Iris pigment epithelial cell (primary cell): Measurements from ENCODE around the gene METTL22.

Source experiments
- DNase-seq: peaks from one replicate; pipeline ENCODE4 v3.0.0-alpha.2; 2011; ENCODE audit warnings: low read depth

Gene METTL22

DNA sequence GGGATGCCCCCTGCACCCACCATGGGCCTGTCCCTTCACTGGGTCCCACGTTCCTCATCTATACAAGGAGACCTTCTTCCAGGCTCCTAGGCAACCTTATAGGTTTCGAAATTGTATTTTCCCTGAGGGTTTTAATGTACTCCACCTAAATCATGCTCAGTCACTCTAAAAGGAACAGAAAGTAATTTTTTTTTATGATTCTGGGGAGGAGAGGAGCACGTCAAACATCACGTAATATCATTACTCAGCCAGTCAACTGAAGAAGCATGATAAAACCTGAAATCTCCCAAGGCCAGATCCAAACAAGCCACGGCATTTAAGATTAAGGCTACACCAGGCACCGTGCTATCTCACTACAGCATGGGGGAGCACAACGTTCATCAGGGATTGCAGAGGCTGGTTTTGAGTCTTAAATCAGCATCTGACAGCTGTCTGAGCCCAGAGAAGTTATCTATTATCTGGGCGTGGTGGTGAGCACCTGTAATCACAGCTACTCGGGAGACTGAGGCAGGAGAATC is 27.3 kb upstream of the METTL22 start:
- DNase-seq = no peak

DNA sequence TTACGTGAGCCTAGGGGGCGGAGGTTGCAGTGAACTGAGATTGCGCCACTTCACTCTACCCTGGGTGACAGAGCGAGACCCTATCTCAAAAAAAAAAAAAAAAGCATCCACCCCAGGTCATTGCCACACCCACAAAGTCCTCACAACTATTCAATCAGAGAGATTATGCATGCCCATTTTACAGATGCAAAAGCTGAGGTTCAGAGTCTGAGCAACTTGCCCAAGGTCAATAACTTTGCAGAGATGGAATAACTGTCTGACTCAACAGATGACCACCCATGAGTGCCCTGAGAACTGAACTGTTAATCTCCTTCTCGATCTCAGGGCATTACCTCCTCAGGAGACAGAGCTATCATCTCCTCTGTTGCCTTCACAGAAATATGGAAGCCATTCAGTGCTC is 25.7 kb upstream of the METTL22 start:
- no peak for DNase-seq

DNA sequence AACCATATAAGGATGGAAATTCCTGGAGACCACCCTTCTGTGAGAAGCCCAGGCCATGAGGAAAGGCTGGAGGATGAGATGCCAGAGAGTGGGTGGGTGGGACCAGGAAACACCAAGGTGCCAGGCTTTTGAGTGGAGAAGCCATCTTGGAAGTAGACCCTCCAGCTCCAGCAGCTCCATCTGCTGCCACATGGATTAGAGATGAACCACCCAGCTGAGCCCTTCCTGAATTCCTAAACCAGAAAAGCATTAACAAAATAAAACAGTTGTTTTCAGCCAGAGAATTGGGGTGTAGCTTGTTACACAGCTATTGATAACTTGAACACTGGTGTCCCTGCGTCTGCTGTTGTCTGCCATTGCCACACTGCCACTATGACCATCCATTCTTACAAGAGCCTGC is 24.9 kb upstream of the METTL22 start:
- no peak for DNase-seq

DNA sequence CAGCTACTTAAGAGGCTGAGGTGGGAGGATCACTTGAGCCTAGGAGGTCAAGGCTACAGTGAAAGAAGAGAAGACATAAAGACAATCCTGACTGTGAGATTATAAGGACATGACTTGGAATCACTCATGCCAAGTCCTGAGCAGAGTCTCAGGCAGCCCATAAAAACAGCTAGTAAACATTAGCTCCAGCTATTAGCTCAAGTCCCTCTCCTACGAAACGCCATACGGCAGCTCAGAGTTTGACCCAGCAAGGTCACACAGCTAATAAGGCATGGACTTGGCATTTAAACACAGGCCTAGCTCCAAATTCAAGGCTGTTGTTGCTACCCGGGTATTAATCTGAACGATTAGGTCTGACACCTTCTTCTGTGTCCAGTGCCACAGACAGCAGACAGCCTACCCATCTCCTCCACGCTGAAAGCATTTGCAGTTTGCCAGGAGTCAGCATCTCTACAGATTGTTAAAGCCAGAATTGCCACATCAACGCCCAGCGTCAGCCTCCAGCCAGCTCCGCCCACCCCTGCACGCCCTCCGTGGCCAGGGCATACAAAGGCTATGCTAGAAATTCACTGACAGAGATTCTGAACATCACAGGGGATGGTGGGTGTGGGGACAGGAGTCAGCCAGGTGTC is 21.2 kb upstream of the METTL22 start:
- no peak for DNase-seq

DNA sequence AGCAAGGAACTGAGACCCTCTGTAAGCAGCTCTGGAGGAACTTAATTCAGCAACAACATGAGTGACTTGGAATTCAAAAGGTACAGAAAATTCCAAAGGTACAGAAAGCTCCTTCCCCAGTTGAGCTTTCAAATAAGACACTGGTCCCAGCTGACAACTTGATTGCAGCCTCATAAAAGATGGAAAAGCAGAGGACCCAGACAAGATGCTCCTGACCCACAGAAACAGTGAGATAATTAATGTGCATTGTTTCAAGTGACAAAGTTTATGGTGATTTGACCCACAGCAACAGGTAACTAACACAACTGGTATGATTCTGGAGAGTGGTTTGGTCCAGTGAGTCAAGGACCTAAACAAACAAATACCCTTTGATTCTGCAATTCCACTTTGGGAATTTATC is 15.9 kb upstream of the METTL22 start:
- DNase-seq = no peak

DNA sequence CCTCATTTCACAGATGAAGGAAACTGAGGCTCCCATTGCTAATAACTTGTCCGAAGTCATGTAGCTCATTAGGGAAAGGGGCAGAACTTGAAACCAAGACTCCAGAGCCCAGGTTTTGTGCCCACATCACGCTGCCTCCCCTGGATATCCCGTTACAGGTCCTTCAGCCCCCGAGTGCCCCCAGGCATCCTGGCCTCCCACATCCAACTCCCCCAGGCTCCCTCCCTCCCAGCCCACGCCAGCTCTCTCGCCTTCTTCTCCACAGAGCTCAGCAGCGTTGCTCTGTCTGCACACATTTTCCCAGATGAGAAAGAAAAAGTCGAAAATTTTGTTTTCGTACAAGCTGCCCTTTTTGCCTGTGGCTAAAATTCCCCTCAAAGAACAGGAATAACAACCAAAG is 14.3 kb upstream of the METTL22 start:
- no peak for DNase-seq

DNA sequence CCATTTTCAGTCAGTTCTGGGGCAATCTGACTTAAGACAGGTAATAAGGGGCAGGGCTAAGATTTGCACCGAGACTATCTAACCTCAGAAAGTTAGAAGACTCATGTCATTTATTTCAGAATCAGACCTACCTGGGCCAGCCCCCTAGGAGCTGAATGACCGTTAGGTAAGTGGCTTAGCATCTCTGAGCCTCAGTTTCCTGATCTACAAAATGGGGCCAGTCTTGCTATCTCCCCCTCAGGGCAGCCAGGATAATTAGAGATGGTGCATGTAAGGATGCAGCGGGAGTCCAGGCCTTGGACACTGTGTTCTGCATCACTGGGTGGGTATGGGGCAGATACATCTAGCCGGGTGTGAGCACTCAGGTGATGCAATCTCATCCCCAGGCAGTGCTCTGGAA is 10.4 kb upstream of the METTL22 start:
- no peak for DNase-seq

DNA sequence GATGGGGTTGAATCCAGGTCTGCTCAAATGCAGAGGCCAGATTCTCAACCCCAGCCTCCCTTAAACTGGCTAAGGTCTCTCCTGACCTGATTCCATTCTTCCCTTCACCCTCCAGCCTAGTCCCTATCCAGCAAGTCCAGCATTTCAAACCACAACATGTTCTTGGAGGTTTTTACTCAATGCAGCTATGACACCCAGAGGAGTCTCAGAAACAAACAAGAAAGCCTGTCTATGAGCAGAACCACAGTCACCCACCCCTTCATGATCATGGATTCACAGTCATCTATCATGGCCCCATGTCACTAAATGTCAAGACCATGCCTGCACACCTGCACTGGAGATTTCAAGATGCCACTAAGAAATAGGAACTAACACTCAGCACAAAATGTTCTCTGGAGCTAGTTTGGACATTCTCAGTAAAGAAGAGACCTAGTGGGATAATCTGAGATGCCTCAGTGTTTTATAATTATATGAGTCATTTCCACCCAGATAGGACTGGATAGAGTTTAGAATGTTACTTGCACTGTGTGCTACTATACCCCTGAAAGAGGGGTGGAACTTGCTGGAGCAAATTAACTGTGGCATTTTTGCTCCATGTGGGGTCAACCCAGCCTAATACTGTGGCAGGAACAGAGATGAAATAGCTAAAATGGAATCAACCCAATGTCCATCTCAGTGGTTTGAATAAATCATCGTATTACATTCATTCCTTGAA is 9.5 kb upstream of the METTL22 start:
- DNase-seq = peak; percentile 60

DNA sequence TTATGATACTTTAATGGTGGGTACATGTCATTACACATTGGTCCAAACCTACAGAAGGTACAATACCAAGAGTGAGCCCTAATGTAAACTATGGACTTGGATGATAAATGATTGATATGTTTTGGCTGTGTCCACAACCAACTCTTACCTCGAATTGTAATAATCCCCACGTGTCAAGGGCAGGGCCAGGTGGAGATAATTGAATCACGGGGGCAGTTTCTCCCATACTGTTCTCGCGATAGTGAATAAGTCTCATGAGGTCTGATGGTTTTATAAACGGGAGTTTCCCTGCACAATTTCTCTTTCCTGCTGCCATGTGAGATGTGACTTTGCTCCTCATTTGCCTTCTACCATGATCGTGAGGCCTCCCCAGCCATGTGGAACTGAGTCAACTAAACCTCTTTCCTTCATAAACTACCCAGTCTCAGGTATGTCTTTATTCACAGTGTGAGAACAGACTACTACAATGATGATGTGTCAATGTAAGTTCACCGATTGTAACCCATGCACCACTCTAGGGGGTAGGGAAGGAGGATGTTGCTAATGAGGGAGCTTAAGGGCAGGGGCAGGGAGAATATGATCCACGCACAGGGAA is 7.0 kb upstream of the METTL22 start:
- DNase-seq = no peak

DNA sequence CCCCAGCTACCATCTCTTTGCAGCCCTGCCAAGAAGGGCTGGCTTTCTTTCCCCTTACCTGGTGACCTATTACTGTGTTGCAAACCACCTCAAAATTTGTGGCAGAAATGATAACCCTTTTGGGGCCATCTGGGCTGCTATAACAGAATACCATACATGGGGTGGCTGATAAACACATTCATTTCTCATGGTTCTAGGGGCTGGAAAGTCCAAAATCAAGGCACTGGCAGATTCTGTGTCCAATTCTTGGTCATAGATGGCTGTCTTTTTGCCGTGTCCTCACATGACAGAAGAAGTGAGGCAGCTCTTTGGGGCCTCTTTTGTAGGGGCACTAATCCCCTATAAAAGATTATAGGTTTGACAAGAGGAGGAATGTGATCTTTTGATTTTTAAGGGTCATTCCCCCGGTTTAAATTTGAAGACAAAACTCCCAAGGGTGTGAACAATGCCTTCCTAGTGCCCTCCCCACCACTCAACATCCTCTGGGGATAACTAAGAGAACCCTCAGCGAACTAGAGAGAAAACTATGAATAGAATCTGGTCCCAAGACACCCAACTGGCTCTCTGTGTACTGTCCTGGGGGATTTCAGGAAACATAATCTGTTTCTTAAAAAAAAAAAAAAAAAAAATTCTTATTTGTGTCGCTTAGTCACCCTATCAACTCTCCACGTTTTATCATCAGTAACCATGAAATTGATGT is 1.7 kb upstream of the METTL22 start:
- no peak for DNase-seq

DNA sequence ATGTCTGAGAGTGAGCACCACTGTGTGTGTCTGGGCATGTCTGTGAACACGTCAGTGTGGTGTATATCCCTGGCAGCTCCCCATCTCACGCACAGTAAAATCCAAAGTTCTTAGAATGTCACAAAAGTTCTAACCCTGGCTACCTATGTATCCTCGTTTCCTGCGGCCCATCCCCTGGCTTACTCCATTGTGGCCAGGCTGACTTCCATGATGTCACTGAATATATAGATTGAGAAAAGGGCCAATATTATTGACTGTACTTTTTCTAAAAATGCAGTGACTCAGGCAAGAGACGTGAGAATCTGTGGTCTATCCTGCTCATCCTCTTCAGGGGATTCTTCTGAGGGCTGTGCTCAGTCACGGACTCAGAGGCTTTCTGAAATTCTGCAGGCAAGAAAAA is 963 bp upstream of the METTL22 start:
- peak; percentile 40 for DNase-seq

DNA sequence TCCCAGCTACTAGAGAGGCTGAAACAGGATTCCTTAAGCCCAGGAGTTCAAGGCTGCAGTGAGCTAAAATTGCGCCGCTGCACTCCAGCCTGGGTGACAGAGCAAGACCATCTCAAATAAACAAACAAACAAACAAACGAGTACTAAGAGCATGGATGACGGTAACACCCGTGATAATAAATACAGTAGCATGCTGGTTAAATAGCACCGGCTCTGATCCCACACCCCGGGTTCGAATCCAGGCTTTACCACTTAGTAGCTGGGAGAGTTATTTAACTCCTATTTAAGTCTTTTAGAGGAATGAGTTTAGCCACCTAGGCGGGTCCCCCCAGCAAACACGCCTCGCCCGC is 301 bp upstream of the METTL22 start:
- DNase-seq = no peak

DNA sequence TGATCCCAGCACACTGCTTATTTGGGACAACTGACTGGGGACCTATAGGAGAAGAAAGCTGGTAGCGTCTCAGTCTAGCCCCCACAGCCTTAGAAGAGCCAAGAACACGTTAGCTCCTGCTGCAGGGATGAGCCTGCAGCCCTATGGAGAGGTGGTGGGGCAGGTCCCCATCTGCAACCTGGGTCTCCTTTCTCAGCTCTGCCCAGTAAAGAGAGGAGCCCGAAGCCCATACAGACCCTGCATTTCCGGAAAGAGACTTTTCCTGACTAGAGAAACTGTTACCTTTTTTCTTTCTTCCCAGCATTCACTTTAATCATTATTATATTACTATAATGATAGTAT is 788 bp downstream of the METTL22 start:
- DNase-seq = no peak

DNA sequence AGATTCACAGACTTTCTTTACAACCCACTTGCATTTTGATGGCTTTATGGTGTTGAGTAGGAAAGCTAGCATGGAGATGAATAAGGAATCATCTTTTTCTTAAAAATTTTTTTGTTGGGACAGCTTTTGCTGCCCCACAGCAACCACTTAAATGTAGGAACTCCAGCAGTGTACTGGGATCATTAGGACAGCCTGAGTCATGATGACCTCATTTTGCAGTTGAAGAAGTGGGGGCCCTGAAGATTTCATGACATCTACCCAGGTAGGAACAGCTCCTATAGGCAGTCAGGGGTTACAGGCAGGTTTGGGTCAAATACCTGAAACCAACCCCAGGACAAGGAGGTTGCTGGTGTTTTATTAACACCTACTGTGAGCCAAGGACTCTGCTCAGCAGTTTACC is 2.1 kb downstream of the METTL22 start:
- DNase-seq = peak; percentile 56

DNA sequence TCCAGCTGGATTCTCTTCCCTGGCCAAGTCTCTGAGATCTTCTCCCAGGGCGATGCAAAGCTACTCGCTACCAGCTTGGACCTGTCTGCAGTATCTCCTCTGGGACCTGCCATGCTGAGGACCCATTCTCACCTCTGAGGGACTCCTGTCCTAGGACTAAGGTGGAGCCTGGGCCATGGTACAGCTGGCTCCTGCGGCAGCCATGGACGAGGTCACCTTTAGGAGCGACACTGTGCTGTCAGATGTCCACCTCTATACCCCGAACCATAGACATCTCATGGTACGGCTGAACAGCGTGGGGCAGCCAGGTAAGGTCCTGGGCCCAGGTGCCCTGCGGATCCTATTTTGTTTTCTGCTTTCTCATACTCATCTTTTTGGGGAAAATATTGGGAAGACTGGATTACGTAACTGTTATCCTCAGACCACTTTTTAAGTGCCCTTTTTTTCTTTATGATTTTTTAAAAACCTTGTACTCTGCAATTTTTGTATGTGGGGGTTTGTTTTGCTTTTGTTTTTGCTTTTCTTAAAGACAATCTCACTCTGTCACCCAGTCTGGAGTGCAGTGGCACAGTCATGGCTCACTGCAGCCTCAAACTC is 4.1 kb downstream of the METTL22 start:
- DNase-seq = no peak

DNA sequence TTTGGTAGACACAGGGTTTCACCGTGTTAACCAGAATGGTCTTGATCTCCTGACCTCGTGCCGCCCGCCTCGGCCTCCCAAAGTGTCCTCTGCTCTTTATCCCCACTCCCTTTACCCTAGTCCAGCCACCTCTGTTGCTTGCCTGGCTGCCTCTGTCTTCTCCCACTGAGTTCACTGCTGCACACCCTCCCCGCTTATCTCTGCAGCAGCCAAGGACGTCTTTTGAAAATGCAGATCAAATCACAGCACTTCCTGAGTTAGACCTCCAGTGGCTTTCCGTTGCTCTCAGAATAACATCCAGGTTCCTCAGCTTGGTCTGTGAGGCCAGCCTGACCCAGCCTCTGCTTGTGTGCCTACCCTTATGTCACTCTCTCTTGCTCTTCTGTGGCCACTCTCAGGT is 5.4 kb downstream of the METTL22 start:
- no peak for DNase-seq

DNA sequence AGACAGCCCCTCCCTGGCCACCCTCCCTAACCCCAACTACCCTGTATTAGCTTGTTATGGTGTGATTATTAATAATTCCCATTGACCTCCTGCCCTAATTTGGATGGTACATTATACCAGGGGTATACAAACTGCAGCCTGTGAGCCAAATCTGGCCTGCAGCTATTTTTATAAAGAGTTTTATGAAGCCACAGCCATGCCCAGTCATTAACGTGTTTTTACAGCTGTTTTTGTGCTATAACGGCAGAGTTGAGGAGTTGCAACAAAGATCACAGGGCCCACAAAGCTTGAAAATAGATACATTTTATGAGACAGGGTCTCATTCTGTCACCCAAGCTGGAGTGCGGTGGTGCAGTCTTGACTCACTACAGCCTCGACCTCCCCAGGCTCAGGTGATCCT is 6.0 kb downstream of the METTL22 start:
- no peak for DNase-seq

DNA sequence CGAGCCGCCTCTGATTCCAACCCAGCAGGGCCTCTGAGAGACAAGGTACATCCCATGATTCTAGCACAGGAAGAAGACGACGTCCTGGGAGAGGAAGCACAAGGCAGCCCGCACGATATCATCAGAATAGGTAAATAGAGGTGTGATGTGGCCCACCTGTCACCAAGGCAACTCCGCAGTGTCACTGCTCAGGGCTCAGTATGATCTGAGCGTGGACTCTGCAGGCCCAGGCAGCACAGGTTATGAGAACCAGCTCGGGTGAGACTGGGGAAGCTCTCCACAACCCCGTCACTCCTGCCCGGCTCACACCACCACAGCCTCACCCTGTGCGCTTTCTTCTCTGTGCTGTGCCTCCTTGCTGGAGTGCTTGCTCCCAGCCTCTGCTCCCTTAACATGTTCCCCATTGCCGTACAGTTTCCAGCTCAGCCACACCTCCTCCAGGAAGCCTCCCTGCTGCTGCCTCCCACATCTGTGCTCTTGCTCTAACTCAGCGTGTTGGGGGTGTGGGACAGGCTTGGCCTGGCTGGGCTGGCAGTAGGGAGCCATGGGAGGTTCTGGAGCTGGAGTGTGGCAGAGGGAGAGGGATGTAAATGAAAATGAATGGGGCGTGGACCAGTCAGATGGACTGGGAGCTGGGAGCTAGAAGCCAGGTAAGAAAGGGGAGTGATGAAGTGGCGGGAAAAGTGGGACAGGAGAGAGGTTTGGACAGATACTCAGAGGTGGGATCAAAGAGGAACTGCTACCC is 7.7 kb downstream of the METTL22 start:
- DNase-seq = no peak

DNA sequence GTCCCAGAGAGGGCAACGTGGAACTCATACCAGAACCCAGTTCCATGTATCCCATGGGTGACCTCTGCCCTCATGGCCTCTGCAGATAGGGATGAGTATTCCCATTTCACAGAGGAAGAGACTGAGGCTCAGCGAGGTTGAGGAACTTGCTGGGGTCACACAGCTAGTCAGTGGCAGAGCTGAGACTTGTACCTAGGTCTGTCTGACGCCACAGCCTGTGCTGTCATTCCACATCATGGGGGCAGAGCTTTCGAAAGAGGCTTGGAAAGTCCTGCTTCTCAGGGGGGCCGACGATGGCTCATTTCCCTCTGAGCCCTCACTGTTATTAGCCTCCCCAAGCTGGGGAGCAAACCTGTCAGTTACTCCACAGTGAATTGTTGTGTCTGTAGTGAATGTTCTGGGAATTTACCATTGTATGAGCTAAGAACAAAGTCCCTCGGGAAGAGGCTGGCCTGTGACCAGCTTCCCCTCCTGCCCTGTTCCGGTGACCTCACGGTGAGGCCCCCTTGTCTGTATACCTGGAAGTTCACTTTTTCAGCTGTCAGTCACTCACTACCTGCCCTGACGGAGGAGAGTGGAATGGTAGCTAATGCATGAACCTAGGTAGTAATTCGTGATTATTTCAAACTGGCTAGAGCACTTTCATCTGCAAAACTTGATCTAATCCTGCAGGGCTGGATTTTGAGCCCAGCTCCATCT is 8.9 kb downstream of the METTL22 start:
- DNase-seq = no peak

DNA sequence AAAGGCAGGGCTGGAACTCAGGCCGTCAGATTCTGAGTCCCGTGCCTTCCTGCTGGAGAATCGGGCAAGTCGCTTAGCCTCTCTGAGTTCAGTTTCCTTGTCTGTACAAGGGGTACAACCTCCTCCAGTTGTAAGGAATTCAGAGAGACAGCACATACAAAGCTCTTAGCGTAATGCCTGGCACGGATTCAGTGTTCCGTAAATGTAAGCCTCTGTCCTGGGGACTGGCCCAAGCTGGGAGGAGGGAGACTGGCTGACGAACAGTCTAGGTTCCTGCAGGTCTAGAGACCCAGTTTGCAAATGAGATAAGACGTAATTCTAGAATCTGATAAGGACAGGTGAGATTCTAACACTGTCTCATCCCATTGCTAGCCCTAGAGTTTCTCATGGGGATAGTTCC is 9.9 kb downstream of the METTL22 start:
- peak; percentile 17 for DNase-seq

DNA sequence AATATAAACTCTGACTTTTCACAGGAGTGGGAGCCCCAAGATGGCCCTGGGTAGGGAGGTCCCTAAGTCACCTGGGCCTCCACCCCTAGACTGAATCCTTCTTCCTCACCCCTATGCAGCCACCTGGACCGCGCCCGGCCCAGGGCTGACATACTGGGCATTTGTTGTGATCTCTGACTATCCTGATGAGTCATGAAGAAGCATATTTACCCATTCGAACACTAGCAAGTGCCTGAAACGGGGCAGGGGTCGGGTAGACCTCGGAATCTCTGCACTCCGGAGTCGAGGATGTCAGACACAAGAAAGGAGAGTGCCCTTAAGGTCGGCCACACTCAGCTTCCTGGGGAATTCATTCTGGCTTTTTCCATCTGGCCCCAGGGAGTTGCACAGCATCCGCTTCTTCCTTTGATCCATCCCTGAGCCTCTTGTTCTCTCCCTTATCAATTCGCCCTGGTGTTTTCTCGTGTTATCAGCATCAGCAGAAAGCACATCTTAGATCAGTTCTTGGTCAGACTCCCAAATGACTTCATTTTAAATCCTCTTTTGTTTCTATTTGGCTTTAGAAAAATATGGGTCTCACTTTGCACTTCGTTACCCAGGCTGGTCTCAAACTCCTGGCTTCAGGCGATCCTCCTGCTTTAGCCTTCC is 10.4 kb downstream of the METTL22 start:
- DNase-seq = no peak
